Central memory CD8-positive, alpha-beta T cell (primary cell): ENCODE data around the gene PRDM16.

Experiments used
- ATAC-seq: fragments of 150-1000 bp; cut with Tn5 transposase; replicated peaks from 2 replicates; pipeline ENCODE4 v1.10.0; 2022; ENCODE audit warnings: mild to moderate bottlenecking, moderate FRiP score, moderate number of reproducible peaks; ENCODE audit not compliant: poor library complexity, severe bottlenecking; ENCODE audit errors: extremely low read depth
- DNase-seq, 2 donors: peaks; one replicate each; pipeline ENCODE4 v3.0.0; 2021; ENCODE audit warnings: low spot score in 2 of 2
- H3K27ac Mint-ChIP-seq: one replicate; pipeline ENCODE4 v1.8.0; 2022; ENCODE audit warnings: low read depth, mild to moderate bottlenecking, moderate library complexity, mixed read lengths
- H3K27me3 Mint-ChIP-seq: one replicate; pipeline ENCODE4 v1.8.0; 2022; ENCODE audit warnings: mixed read lengths
- H3K36me3 Mint-ChIP-seq: one replicate; pipeline ENCODE4 v1.8.0; 2022; ENCODE audit warnings: mild to moderate bottlenecking, moderate library complexity, mixed read lengths; ENCODE audit not compliant: insufficient read depth
- H3K4me1 Mint-ChIP-seq: one replicate; pipeline ENCODE4 v1.8.0; 2022; ENCODE audit warnings: mixed read lengths
- H3K4me3 Mint-ChIP-seq: one replicate; pipeline ENCODE4 v1.8.0; 2022; ENCODE audit warnings: mild to moderate bottlenecking, moderate library complexity, mixed read lengths
- H3K9me3 Mint-ChIP-seq: one replicate; pipeline ENCODE4 v1.8.0; 2022; ENCODE audit warnings: mixed read lengths

Gene PRDM16

GRCh38 chr1:3373175-3373574, 304.2 kb downstream of the PRDM16 start:
- peak overlapping the region; percentile 88 for H3K27ac Mint-ChIP-seq
- no peaks in the 10 kb centered on the region for H3K36me3 Mint-ChIP-seq
- peaks cover 20% of the 10 kb centered on the region for H3K4me1 Mint-ChIP-seq
- H3K27me3 Mint-ChIP-seq: peaks cover 11% of the 10 kb centered on the region
- no peaks in the 10 kb centered on the region for H3K9me3 Mint-ChIP-seq
- peak overlapping the region; percentile 69 for H3K4me3 Mint-ChIP-seq
- ATAC-seq (peak; percentile 58), DNase-seq (peak in 1 of 2 donors; percentile 42)

- Mint-ChIP-seq H3K27ac (peak overlapping the region; percentile 88), H3K4me1 (peaks cover 20% of the 10 kb centered on the region), H3K9me3 (no peaks in the 10 kb centered on the region), H3K27me3 (peaks cover 11% of the 10 kb centered on the region), H3K4me3 (peak overlapping the region; percentile 69), H3K36me3 (no peaks in the 10 kb centered on the region)
- DNase-seq (no peak), ATAC-seq (no peak)
Measured at GRCh38 chr1:3373700-3374405, 304.9 kb downstream of the PRDM16 start.

GRCh38 chr1:3375245-3375644, 306.2 kb downstream of the PRDM16 start:
- ATAC-seq (no peak), DNase-seq (no peak)
- H3K4me3 Mint-ChIP-seq: no peak overlapping the region
- H3K4me1 Mint-ChIP-seq: peaks cover 20% of the 10 kb centered on the region
- no peaks in the 10 kb centered on the region for H3K36me3 Mint-ChIP-seq
- peaks cover 11% of the 10 kb centered on the region for H3K27me3 Mint-ChIP-seq
- H3K27ac Mint-ChIP-seq: no peak overlapping the region
- no peaks in the 10 kb centered on the region for H3K9me3 Mint-ChIP-seq

GRCh38 chr1:3377166-3377565, 308.2 kb downstream of the PRDM16 start:
- H3K4me3 Mint-ChIP-seq: no peak overlapping the region
- H3K27me3 Mint-ChIP-seq: peaks cover 11% of the 10 kb centered on the region
- H3K36me3 Mint-ChIP-seq: no peaks in the 10 kb centered on the region
- ATAC-seq (no peak), DNase-seq (no peak)
- H3K4me1 Mint-ChIP-seq: peaks cover 14% of the 10 kb centered on the region
- no peak overlapping the region for H3K27ac Mint-ChIP-seq
- H3K9me3 Mint-ChIP-seq: no peaks in the 10 kb centered on the region

- DNase-seq (no peak), ATAC-seq (no peak)
- peaks cover 9% of the 10 kb centered on the region for H3K4me1 Mint-ChIP-seq
- H3K9me3 Mint-ChIP-seq: no peaks in the 10 kb centered on the region
- no peaks in the 10 kb centered on the region for H3K36me3 Mint-ChIP-seq
- H3K27ac Mint-ChIP-seq: no peak overlapping the region
- peaks cover 11% of the 10 kb centered on the region for H3K27me3 Mint-ChIP-seq
- H3K4me3 Mint-ChIP-seq: no peak overlapping the region
Measured at GRCh38 chr1:3377604-3378279, 308.7 kb downstream of the PRDM16 start.

- Mint-ChIP-seq H3K4me3 (no peak overlapping the region), H3K36me3 (no peaks in the 10 kb centered on the region), H3K27ac (no peak overlapping the region), H3K27me3 (peaks cover 11% of the 10 kb centered on the region), H3K4me1 (peaks cover 1% of the 10 kb centered on the region), H3K9me3 (no peaks in the 10 kb centered on the region)
- ATAC-seq (no peak), DNase-seq (no peak)
Measured at GRCh38 chr1:3378411-3379208, 309.6 kb downstream of the PRDM16 start.

GRCh38 chr1:3379934-3380333, 310.9 kb downstream of the PRDM16 start:
- no peaks in the 10 kb centered on the region for H3K9me3 Mint-ChIP-seq
- DNase-seq (no peak), ATAC-seq (no peak)
- no peaks in the 10 kb centered on the region for H3K36me3 Mint-ChIP-seq
- H3K27me3 Mint-ChIP-seq: peaks cover 11% of the 10 kb centered on the region
- no peak overlapping the region for H3K4me3 Mint-ChIP-seq
- no peak overlapping the region for H3K27ac Mint-ChIP-seq
- H3K4me1 Mint-ChIP-seq: peaks cover 14% of the 10 kb centered on the region

GRCh38 chr1:3380469-3380868, 311.5 kb downstream of the PRDM16 start:
- Mint-ChIP-seq H3K27me3 (peaks cover 11% of the 10 kb centered on the region), H3K9me3 (no peaks in the 10 kb centered on the region), H3K4me1 (peaks cover 17% of the 10 kb centered on the region), H3K36me3 (no peaks in the 10 kb centered on the region), H3K4me3 (no peak overlapping the region), H3K27ac (no peak overlapping the region)
- ATAC-seq (no peak), DNase-seq (no peak)

GRCh38 chr1:3381901-3382300, 312.9 kb downstream of the PRDM16 start:
- Mint-ChIP-seq H3K4me1 (peaks cover 17% of the 10 kb centered on the region), H3K4me3 (no peak overlapping the region), H3K36me3 (no peaks in the 10 kb centered on the region), H3K27ac (no peak overlapping the region), H3K27me3 (peaks cover 6% of the 10 kb centered on the region), H3K9me3 (no peaks in the 10 kb centered on the region)
- no peak for DNase-seq
- no peak for ATAC-seq

- no peaks in the 10 kb centered on the region for H3K36me3 Mint-ChIP-seq
- H3K27ac Mint-ChIP-seq: no peak overlapping the region
- no peaks in the 10 kb centered on the region for H3K9me3 Mint-ChIP-seq
- peaks cover under 1% of the 10 kb centered on the region for H3K27me3 Mint-ChIP-seq
- DNase-seq: no peak
- H3K4me3 Mint-ChIP-seq: no peak overlapping the region
- peaks cover 17% of the 10 kb centered on the region for H3K4me1 Mint-ChIP-seq
- no peak for ATAC-seq
Measured at GRCh38 chr1:3382326-3383057, 313.5 kb downstream of the PRDM16 start.

- peak overlapping the region; percentile 55 for H3K27ac Mint-ChIP-seq
- no peaks in the 10 kb centered on the region for H3K9me3 Mint-ChIP-seq
- no peaks in the 10 kb centered on the region for H3K27me3 Mint-ChIP-seq
- no peaks in the 10 kb centered on the region for H3K36me3 Mint-ChIP-seq
- ATAC-seq (no peak), DNase-seq (no peak)
- H3K4me3 Mint-ChIP-seq: no peak overlapping the region
- peaks cover 17% of the 10 kb centered on the region for H3K4me1 Mint-ChIP-seq
Measured at GRCh38 chr1:3383679-3384078, 314.7 kb downstream of the PRDM16 start.

GRCh38 chr1:3384407-3384806, 315.4 kb downstream of the PRDM16 start:
- no peak overlapping the region for H3K27ac Mint-ChIP-seq
- DNase-seq (peak in 1 of 2 donors; percentile 29), ATAC-seq (peak; percentile 85)
- no peaks in the 10 kb centered on the region for H3K9me3 Mint-ChIP-seq
- H3K4me3 Mint-ChIP-seq: peak overlapping the region; percentile 54
- H3K36me3 Mint-ChIP-seq: no peaks in the 10 kb centered on the region
- peaks cover 17% of the 10 kb centered on the region for H3K4me1 Mint-ChIP-seq
- H3K27me3 Mint-ChIP-seq: no peaks in the 10 kb centered on the region
